Prostate gland (tissue), 2 donors: Measurements from ENCODE around the gene GNS. TPM values are rescaled to one million over a fixed set of nuclear protein-coding genes. Genes with fewer than 3 reads are reported as not detected.
A peak's percentile ranks its signal among the peaks of the same experiment; 100 is the strongest.

Experiments used
- DNase-seq: peaks from one replicate; pipeline ENCODE4 v3.0.0-alpha.2; 2019; ENCODE audit warnings: low spot score
- H3K27ac ChIP-seq, 2 donors: fragments of 200-600 bp; sonication (generic); 2 replicates each; pipeline ENCODE4 v1.5.1; 2017 to 2019
- H3K27me3 ChIP-seq: fragments of 200-600 bp; sonication (generic); replicated peaks from 2 replicates; pipeline ENCODE4 v1.5.1; 2019; ENCODE audit not compliant: insufficient read depth
- H3K36me3 ChIP-seq, 2 donors: fragments of 200-600 bp; sonication (generic); 1 replicate in 1 of 2; 2 replicates in 1 of 2; pipeline versions ENCODE4 v1.5.1 to v1.8.1; 2017 to 2019
- H3K4me1 ChIP-seq: fragments of 200-600 bp; sonication (generic); replicated peaks from 2 replicates; pipeline ENCODE4 v1.5.1; 2019
- H3K4me3 ChIP-seq, 2 donors: fragments of 200-600 bp; sonication (generic); 2 replicates each; pipeline ENCODE4 v1.5.1; 2017 to 2019
- H3K9me3 ChIP-seq: fragments of 200-600 bp; sonication (generic); 2 replicates; pipeline ENCODE4 v1.5.1; 2017
- CTCF ChIP-seq, 4 experiments: fragments of 200-600 bp in 2 of 4; fragments of 450-650 bp in 2 of 4; sonication (generic) in 2 of 4; IDR thresholded peaks; 1 replicate in 3 of 4; 2 replicates in 1 of 4; pipeline ENCODE4 v1.5.1; 2016 to 2019; ENCODE audit warnings: antibody characterized with exemption in 4 of 4, mild to moderate bottlenecking in 2 of 4, moderate library complexity in 2 of 4
- POLR2A ChIP-seq: fragments of 450-650 bp; IDR thresholded peaks from one replicate; pipeline ENCODE4 v1.6.1; 2016; ENCODE audit warnings: antibody characterized with exemption, mild to moderate bottlenecking
- POLR2AphosphoS5 ChIP-seq: sonication (generic); formaldehyde crosslinking; IDR thresholded peaks from one replicate; pipeline ENCODE4 v1.6.1; 2017; ENCODE audit warnings: antibody characterized with exemption
- WGBS: methylation state at CpG from one replicate; pipeline ENCODE4 v1.1.5; 2018; 5-methylcytosine and 5-hydroxymethylcytosine counted together
- intact Hi-C: fragments of 100-400 bp; cut with DNase I; formaldehyde crosslinking; loops from one replicate; pipeline ENCODE4 v1.14.2; 2022
- total RNA-seq, 2 donors: library from RNA; depleted of rRNA; stranded (reverse); fragments of >200 nt; gene quantifications; one replicate each; pipeline ENCODE4 v1.1.0, GENCODE V29; 2016

GNS gene
- total RNA-seq, 2 donors from 2014 or later = 77.7 to 98.7 TPM

- WGBS = 91% methylated on average over 12 of the region's 12 CpGs
- H3K4me1 ChIP-seq = no peaks in the 10 kb centered on the region
- no peaks in the 10 kb centered on the region for H3K27me3 ChIP-seq
- H3K36me3 ChIP-seq = no peaks in the 10 kb centered on the region
- intact Hi-C loops = no loop called here
- TF ChIP-seq POLR2A (no peak), CTCF (IDR thresholded peaks at IDR 0.05) (no peak), POLR2AphosphoS5 (no peak)
- no peak overlapping the region for H3K27ac ChIP-seq
- H3K9me3 ChIP-seq = no peaks in the 10 kb centered on the region
- H3K4me3 ChIP-seq = no peak overlapping the region
- no peak for DNase-seq
These were observed 59.6 kb downstream of the GNS start for GRCh38 chr12:64699504-64700115.

- no peaks in the 10 kb centered on the region for H3K27me3 ChIP-seq
- TF ChIP-seq POLR2AphosphoS5 (no peak), CTCF (IDR thresholded peaks at IDR 0.05) (peak in 2 of 4 experiments; percentile 44 to 55)
- DNase-seq = no peak
- H3K27ac ChIP-seq = no peak overlapping the region
- no peaks in the 10 kb centered on the region for H3K4me1 ChIP-seq
- no peak overlapping the region for H3K4me3 ChIP-seq
- 23% methylated on average over 1 of the region's 1 CpG for WGBS
- no peaks in the 10 kb centered on the region for H3K9me3 ChIP-seq
- no peaks in the 10 kb centered on the region for H3K36me3 ChIP-seq
- intact Hi-C loops = loop anchor here (2.0 kb wide), 1 partner anchor 147 kb away; no protein-coding TSS in a partner anchor
These were observed 63.0 kb downstream of the GNS start for GRCh38 chr12:64696080-64696741.

GRCh38 chr12:64695550-64695949 is 63.7 kb downstream of the GNS start:
- DNase-seq = no peak
- TF ChIP-seq POLR2AphosphoS5 (no peak), CTCF (IDR thresholded peaks at IDR 0.05) (no peak), POLR2A (no peak)
- H3K36me3 ChIP-seq = no peaks in the 10 kb centered on the region
- H3K27me3 ChIP-seq = no peaks in the 10 kb centered on the region
- H3K4me3 ChIP-seq = no peak overlapping the region
- intact Hi-C loops = no loop called here
- H3K9me3 ChIP-seq = no peaks in the 10 kb centered on the region
- H3K27ac ChIP-seq = no peak overlapping the region
- H3K4me1 ChIP-seq = no peaks in the 10 kb centered on the region
- 83% methylated on average over 5 of the region's 5 CpGs for WGBS

GRCh38 chr12:64694130-64695040 is 64.8 kb downstream of the GNS start:
- H3K4me3 ChIP-seq = no peak overlapping the region
- no peak for TF ChIP-seq POLR2AphosphoS5
- no peak for TF ChIP-seq POLR2A
- no peak for TF ChIP-seq CTCF (IDR thresholded peaks at IDR 0.05)
- H3K27ac ChIP-seq = no peak overlapping the region
- 77% methylated on average over 18 of the region's 18 CpGs for WGBS
- no peaks in the 10 kb centered on the region for H3K9me3 ChIP-seq
- H3K4me1 ChIP-seq = no peaks in the 10 kb centered on the region
- H3K36me3 ChIP-seq = no peaks in the 10 kb centered on the region
- DNase-seq = no peak
- intact Hi-C loops = loop anchor here (5.0 kb wide), 1 partner anchor 82 kb away; the partner anchor contains the start of gene RASSF3
- H3K27me3 ChIP-seq = no peaks in the 10 kb centered on the region
